HG03066 (cell line): ENCODE results near the gene AOX1.
"Not testable (repeated sequence)": the region's sequence is repeated elsewhere in the genome, so short reads cannot be mapped to it uniquely, and the experiment has no call there.

ENCODE experiments used
- ATAC-seq: cut with Tn5 transposase; IDR thresholded peaks from one replicate; pipeline ENCODE4 v1.9.1; 2021; ENCODE audit warnings: low read depth; ENCODE audit not compliant: unreplicated experiment

Gene AOX1

GRCh38 chr2:200600549-200601225 lies 14.9 kb downstream of the AOX1 start:
- no peak for ATAC-seq

DNA sequence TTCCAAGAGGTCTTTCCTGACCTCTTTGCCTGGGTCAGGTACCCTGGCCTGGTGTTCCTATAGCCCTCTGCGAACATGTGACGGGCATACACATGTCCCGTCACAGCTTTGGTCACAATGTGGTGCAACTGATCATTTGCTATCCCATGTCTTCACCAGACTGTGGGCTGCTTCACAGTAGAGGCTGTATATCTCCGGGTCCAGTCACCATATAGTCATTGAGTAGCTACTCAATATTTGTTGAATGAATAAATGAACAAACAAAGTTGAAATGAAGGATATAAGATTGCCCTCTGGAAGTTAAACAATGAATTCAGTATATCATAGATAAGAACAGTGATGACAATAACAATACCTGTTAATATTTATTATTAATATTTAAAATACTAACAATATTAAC lies 16.8 kb downstream of the AOX1 start:
- no peak for ATAC-seq

DNA sequence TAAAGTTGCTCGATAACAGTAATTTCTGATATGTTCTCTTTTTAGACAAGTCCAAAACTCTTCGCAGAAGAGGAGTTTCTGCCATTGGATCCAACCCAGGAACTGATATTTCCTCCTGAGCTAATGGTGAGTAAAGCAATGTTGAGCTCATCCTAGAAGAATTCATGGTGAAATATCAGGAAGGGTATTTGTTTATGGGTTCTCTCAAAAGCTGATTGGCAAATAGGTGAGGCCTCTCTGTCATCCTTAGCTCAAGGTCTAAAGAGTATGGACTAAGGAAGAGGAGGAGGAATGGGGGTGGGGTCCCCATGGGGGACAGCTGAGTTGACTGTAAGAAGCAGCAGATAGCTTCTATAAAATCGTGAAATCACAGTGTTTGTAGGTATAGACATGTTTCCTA lies 18.2 kb downstream of the AOX1 start:
- ATAC-seq, result no peak

DNA sequence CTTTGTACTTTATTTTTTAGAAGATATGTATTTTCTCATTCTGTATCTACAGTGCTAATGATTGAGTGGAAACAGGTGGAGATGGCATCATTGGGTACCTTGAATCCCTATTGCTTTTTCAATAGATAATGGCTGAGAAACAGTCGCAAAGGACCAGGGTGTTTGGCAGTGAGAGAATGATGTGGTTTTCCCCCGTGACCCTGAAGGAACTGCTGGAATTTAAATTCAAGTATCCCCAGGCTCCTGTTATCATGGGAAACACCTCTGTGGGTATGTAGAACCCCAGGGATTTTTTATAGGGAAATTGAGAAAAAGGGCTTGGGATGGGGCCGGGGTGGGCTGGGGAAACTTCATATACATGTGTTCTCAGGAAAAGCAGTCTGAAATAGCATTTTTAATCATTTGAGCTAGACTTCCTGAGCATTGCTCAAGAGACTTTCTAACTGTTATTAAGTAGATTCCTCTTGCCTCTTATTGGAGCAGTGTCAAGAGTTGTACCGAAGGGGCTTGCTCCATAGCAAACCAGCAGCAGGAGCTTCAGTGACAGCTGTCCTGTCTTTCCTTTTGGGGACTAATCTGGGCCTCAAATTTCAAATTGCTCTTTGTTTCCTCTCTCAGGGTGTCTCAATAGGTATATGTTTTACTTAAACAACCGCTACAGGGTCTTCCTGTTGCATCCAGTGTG lies 18.9 kb downstream of the AOX1 start:
- no peak for ATAC-seq

- ATAC-seq, result no peak
Measured at GRCh38 chr2:200608341-200609027, 22.7 kb downstream of the AOX1 start.

GRCh38 chr2:200609028-200609614 lies 23.3 kb downstream of the AOX1 start:
- ATAC-seq, result no peak

DNA sequence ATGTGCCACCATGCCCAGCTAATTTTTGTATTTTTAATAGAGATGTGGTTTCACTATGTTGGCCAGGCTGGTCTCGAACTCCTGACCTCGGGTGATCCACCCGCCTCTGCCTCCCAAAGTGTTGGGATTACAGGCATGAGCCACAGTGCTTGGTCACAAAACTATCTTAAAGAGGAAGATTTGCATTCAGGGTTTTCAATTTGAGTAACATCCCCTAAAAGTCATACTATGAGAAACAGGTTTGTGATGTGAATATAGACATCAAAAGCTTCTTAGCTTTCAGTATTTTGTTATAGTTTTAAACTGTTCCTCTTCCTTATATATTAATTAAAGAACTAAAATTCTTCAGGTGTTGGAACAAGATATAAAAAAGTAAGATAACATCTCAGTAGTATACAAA lies 24.4 kb downstream of the AOX1 start:
- not testable (repeated sequence) for ATAC-seq

DNA sequence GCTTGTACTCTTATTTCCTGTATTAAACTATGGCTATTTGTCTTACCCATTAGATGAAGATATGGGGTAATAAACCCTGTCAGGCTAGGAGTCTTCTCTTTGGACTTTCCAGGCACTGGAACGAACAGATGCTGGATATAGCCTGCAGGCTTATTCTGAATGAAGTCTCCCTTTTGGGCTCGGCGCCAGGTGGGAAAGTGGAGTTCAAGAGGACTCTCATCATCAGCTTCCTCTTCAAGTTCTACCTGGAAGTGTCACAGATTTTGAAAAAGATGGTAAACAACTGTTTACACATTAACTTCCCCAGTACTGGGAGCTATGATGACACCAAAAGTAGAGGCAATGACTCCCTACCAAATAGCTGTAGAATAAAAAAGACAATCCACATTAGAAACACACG lies 27.9 kb downstream of the AOX1 start:
- no peak for ATAC-seq

DNA sequence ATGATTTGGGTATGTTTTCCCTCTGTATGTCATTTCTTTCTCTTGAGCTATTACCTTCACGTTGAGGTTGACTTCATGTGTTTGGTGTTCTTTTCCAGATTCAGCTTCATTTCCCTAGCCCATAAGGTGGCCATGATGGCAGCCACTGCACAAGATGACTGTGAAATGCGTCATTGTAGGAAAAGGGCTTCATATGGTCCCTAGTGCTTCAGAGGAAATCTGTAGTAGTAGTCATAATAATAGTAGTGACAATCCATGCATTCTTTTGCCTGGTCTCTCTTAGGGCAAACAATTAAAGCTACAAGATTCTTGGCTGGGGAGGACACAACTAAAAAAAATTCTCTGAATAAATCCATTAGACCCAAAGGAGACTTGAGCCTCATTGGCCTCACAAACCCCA lies 28.4 kb downstream of the AOX1 start:
- ATAC-seq, result no peak

DNA sequence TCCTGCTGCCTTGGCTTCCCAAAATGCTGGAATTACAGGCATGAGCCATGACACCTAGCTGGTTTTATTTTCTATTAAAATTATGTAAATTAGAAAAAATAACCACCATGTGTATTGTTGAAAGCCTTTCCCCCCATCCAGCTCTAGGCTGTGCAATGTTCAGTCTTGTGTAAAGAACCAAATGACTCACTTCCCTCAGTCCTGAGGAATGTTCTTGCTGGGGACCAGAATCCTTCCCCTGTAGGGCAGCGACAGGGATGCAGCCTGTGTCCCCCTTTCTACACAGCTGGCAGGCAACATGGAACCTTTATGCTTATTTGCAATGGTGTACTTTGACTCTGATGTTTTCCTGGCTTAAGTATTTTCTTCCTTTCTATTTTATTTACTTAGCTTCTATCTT lies 29.4 kb downstream of the AOX1 start:
- ATAC-seq, result no peak

DNA sequence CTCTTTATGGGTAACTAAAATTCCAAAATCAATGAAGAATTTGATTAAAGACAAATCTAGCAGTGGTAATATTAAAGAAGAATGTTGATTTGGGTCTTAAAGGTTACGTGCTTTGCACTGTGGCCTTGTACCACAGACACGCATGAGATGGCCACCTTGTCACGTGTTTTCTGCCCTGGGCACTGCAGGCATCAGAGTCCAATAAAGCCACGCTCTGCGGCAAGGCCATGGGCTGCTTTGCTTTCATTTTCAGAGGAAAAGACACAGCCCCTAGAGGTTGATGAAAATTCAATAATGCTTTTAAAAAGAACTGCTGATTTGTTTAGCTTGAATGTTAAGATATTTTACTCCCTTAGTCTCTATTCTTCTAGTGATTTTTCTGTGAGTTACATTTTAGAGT lies 30.4 kb downstream of the AOX1 start:
- no peak for ATAC-seq

GRCh38 chr2:200616656-200617055 lies 30.8 kb downstream of the AOX1 start:
- no peak for ATAC-seq

GRCh38 chr2:200617156-200618053 lies 31.6 kb downstream of the AOX1 start:
- no peak for ATAC-seq

- no peak for ATAC-seq
Measured at GRCh38 chr2:200618054-200618419, 32.2 kb downstream of the AOX1 start.

DNA sequence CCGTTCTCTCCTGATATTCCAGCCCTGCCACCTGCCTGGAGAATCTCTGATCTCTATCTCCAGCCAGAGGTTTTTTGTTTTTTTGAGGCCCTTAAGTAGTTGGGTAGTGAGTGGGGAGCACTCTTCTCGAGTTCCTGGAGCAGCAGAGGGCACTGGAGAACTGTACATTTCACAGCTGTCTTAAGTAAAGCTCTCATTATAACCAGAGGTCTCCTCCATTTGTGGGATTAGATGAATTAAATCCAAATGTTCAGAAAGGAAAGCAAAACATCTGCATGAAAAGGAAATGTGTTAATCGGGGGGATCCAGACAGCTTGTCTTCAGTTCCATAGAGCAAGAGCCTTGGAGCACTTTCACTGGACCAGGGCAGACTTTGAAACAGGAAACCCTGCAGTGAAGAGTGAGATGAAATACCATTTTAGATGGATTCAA lies 32.8 kb downstream of the AOX1 start:
- ATAC-seq, result no peak

- no peak for ATAC-seq
Measured at GRCh38 chr2:200619279-200619678, 33.5 kb downstream of the AOX1 start.

- no peak for ATAC-seq
Measured at GRCh38 chr2:200620606-200621390, 35.0 kb downstream of the AOX1 start.

DNA sequence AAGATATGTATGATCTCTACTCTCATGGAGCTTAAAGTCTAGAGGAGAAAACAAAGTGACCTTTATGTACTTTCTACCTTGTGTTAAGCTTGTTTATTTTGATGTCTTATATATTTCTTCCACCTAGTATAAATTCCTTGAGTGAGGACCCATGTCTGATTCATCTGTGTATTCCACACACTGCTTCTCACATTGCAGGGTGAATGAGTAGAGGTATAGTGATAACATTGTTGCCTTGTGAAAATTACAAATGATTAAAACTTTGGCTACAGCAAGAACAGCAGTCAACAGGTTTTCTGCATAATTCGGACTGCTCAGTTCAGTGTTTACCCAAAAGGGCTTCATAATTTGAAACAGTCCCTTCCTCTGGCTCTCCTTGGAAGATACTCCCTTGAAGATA lies 36.3 kb downstream of the AOX1 start:
- no peak for ATAC-seq

DNA sequence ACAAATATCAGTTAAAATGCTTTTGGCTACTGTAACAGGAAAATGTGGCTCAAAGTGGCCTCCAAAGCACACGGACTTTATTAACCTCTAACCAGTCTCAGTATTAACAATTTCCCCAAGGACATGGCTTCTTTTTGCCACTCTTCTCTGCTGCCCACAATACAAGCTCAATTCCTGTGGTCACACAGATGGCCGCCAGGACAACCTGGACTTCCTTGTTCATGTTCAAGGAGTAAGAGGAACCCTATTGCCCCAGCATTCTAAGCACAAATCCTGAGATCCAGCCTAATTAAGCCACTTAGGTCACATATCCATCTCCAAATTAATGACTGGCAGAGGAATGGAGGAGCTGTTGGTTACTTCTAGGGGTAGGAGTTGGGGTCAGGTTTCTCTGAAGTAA lies 38.2 kb downstream of the AOX1 start:
- no peak for ATAC-seq

DNA sequence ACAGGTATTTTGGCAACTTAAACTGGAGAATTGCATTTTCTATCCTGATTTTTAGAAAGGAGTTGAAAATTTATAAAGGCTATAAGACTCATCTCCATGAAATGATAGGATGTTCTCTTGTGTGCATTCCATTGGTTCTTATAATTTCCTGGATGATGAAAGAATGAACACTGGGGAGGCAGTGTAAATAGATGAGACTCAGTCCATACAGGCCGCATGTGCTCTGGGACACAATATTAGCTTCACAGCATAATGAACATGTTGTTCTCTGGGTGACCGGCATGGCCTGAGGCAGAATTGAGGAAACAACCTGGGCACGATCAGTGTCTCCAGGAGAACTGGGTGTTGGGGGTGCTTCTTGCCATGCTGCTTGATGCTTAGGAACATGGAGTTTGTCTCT lies 38.8 kb downstream of the AOX1 start:
- no peak for ATAC-seq
